HG03558 (cell line): ENCODE data around the gene PLXNB3.

ENCODE experiments used
- ATAC-seq: cut with Tn5 transposase; IDR thresholded peaks from one replicate; pipeline ENCODE4 v1.9.1; 2021; ENCODE audit warnings: moderate number of reproducible peaks; ENCODE audit not compliant: unreplicated experiment; ENCODE audit errors: extremely low read depth

PLXNB3 gene

DNA sequence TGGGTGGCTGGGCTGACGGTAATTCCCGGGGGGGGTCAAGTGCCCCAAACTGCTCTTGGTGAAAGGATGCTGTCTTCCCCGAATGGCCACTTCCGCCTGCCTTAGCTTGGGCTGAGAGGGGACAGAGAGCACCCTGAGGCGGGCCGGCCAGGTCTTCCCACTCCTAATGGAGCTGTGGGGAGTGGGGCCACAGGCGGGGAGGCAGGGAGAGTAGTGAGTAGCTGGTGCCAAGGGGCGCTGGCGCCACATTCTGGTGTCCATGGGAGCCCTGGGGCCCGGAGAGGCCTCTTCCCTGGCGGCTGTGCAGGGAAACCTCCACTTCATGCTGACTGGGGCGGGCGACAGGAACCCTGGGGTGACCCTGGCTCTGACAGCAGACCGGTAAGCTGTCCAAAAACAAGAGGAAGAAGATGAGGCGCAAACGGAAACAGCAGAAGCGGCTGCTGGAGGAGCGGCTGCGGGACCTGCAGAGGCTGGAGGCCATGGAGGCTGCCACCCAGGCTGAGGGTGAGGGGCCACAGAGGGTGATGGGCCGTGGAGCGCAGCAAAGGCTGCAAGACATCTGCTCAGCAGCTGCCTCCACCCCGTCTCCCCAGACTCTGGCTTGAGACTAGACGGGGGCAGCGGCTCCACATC, 19.4 kb downstream of the PLXNB3 start:
- no peak for ATAC-seq

- no peak for ATAC-seq
These were observed 20.4 kb downstream of the PLXNB3 start for GRCh38 chrX:153784325-153784967.

DNA sequence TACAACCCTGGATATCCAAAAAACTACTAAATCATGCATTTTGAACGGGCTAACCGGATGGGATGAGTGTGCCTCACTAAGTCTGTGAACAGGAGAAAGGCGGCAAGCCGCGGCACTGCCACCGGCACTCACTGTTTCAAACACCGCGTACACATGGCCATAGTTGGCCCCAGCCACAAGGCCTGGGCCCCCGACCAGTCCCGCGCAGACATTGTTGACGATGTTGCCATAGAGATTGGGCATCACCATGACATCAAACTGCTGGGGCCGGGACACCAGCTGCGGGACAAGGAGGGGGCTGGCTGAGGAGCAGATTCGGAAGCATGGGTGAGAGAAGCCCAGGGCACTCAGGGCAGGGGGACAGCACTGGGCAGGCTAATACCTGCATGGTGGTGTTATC, 22.6 kb downstream of the PLXNB3 start:
- no peak for ATAC-seq

GRCh38 chrX:153789654-153790053, 25.6 kb downstream of the PLXNB3 start:
- ATAC-seq: no peak

DNA sequence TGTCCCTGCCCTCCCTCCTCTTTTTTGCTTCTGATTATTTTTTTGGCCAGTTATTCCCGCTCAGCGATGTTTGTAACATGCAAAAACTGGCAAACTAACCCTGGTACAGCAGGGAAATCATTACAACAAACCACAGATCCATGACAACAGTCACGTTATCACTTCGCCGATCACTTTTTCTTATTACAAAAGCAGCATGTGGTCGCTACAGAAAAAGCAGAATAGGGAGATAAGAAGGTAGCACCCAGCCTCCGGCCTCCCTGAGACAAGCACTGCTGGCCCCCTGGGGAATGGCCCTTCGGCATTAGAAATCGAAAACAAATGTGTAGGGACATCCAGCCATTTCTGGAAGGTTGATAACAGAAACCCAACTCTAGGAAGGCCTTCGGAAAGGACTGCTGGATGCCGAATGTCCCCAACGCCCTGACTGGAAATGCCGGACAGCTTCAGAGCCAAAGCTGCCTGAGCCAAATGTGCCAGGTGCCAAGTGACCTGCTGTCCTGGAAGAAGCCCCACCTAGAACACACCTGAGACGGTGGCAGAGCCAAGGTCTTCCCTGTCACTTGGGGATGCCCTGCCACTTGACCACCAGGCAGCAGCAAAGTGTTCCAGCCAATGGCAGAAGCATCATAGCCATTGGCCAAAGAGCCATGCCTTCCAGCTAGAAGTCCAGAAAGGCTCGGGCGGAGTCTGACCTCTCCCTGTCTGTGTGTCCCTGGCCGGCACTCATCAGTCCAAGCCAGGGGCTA, 27.2 kb downstream of the PLXNB3 start:
- no peak for ATAC-seq

- ATAC-seq: no peak
These were observed 28.3 kb downstream of the PLXNB3 start for GRCh38 chrX:153792368-153792767.

- ATAC-seq: no peak
These were observed 29.2 kb downstream of the PLXNB3 start for GRCh38 chrX:153793291-153793690.

DNA sequence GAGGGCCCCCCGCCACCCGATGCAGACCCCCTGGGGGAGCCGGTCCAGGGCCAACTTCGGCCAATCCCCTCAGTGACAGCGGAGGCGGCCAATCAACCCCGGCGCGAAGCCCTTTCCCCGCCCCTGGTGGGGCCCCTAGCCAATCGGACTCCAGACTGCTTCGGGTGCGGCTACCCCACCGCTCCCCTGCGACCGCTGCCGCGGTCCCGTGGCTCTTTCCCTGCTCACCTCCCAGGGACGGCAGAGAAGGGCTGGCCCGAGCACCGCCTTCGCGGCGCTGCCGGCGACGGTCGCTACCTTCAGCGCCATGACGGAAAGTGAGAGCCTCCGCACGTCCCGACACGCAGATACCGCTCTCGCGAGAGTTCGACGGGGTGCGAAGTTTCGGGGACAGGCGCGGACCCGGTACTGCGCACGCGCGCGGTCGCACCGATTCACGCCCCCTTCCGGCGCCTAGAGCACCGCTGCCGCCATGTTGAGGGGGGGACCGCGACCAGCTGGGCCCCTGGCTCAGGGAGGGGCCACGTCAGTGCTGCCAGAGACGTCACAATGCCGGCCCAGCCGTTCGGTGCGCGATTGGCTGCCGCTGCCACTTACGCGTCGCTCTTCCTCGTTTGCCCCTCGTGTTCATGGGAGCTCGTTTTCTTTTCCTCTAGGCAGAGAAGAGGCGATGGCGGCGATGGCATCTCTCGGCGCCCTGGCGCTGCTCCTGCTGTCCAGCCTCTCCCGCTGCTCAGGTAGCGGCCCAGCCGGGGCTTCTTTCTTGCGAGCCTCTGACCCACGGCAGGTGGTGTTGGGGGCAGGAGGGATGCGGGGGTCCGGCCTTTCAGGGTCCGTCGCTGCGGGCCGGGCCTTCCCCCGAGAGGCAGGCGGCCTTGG, 30.2 kb downstream of the PLXNB3 start, which contains the start of the genes IDH3G and SSR4:
IDH3G (minus strand) TSS at position 358 of the 879 bp plus-strand sequence; CDS start at position 309, 49 bp downstream.
SSR4 (plus strand) TSS at position 651 of the 879 bp plus-strand sequence; CDS start at position 671, 20 bp downstream.
- ATAC-seq: peak; percentile 65

DNA sequence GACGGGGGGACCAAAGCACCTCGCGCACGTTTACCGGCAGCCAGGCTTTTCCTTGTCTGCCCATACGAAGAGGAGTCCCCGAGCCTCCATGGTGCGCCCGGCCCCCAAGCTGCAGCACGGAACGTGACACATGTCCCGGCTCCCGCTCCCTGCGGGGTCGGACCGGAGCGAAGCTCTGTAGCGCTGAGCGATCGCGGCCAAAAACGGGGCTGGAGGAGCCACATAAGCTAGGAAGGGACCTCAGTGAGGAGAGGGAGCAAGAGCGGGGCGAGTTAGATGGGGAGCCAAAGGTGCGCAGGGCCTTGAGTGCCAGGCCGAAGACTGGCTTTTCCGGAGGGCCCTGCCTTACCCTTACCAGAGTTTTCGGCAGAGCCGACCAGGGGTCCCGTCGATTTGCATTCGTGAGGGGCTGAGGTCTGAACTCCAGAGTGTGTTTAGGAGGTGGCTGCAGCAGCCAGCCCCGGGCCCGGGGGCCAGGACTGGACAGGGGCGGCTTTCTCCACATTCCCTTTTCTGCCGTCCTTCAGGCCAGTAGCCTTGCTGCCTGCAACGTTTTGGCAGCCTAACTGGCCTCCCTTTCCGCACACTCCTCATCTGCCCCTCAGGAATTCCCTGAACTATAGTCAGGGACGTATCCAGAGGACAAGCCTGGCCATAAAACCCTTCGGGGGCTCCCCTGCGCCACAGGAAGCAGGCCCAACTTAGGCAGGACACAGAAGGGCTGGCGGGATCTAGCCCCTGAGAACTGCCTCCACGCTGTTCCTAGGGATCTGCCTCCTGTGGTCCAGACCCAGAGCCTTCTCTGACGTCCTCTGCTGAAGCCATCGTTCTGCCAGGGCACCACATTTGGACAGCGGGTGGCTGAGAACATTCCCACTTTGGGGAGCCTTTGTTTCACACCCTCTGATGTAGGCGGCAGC, 31.1 kb downstream of the PLXNB3 start:
- no peak for ATAC-seq

DNA sequence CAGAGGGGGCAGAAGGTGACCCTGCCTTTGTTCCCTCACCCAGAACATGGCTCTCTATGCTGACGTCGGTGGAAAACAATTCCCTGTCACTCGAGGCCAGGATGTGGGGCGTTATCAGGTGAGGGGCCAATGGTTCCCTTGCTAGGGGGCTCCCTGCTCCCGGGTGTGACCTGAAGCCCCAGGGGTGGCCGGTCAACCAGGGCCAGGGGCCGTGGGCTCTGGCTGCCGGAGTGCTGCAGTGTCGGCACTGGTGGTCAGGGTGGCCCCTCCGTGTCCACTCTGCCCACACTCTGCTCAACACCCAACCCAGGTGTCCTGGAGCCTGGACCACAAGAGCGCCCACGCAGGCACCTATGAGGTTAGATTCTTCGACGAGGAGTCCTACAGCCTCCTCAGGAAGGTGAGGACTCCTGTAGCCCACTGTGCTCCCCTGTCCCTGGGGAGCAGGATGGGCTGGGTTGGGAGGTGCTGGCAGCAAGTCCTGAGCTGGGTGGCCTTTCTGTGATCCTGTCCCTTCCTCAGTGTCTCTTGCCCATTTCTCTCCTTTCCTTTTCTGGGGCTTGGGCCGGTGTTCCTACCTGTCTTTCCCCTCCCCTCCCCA, 33.5 kb downstream of the PLXNB3 start:
- ATAC-seq: no peak

DNA sequence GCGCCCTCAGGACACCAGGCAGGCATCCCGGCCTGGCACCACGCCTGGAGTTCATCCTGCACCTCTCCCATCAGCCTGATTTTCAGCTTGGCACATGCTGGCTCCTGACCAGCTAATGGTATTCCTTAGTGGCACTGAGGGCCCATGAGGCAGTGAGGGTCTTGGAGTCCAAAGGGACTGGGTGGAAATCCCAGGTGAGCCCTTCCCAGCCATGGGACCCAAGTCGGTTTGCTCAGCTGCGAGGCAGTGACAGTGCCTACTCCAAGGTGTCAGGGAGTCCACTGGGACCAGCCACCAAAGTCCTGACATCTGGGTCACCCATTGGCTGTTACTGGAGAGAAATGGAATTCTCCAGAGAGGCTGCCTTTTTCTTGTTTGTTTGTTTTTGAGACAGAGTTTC, 35.3 kb downstream of the PLXNB3 start:
- no peak for ATAC-seq

DNA sequence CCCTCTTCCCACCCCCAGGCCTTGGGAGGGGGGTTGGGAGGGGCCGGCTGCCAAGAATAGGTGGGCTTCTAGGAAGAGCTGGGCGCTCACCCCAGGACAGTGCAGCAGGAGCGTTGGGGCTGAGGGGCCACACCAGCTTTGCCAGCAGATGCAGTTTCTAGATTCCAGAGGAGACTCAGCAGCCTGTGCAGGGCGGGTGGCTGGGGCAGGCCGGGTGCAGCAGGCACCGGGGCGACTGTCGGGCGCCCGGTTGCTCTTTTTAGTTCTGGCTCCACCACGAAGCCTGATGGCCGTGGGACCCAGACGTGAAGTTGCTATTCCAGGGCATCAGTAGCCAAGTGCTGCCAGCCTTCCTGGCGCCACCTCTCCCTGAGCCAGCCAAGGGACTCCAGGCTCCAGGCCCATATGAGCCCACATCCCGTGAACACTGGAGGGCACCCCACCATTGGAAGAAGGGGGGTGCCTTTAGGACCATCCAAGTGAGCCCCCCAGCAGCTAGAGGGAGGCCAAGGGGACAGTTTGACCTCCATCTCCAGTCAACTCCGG, 36.2 kb downstream of the PLXNB3 start:
- ATAC-seq: no peak

- no peak for ATAC-seq
These were observed 36.7 kb downstream of the PLXNB3 start for GRCh38 chrX:153800746-153801145.

GRCh38 chrX:153801669-153802068, 37.6 kb downstream of the PLXNB3 start:
- no peak for ATAC-seq

DNA sequence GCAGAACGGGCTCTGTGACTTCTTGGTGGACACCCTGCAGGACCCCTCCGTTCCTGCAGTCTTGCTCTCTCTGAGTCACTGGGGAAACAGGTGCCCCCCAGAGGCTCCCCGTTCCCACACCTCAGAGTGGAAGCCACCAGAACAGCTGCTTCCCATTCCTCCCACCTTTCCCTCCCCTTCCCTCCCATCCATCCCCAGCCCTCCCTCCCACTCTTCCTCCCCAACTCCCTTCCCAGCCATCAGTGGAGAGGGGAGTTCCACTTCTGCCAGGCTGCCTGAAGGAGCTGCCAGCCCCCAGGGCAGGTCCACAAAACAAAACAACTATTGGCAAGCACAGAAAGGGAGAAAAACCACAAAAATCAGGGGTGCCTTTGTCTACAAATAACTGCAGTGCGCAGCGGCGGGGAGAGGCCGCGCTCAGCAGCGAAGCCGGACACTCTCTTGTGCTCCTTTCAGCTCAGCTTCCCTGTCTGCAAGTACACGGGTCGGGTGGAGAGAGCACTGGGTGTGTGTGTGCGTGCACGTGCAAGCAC, 38.5 kb downstream of the PLXNB3 start:
- ATAC-seq: no peak

- no peak for ATAC-seq
These were observed 39.4 kb downstream of the PLXNB3 start for GRCh38 chrX:153803211-153804099.

- ATAC-seq: no peak
These were observed 40.1 kb downstream of the PLXNB3 start for GRCh38 chrX:153804100-153804595.
